Brain microvascular endothelial cell (primary cell): Measurements from ENCODE around the gene FAS.

ENCODE experiments used
- DNase-seq: peaks from one replicate; pipeline ENCODE4 v3.0.0-alpha.2; 2020
- H3K27ac ChIP-seq: fragments of 250-450 bp; sonication (Bioruptor Pico); 2 replicates; pipeline ENCODE4 v1.5.1; 2020; ENCODE audit warnings: mild to moderate bottlenecking, moderate library complexity
- H3K27me3 ChIP-seq: fragments of 250-450 bp; sonication (Bioruptor Pico); replicated peaks from 2 replicates; pipeline ENCODE4 v1.5.1; 2020; ENCODE audit warnings: mild to moderate bottlenecking
- H3K36me3 ChIP-seq: fragments of 250-450 bp; sonication (Bioruptor Pico); replicated peaks from 2 replicates; pipeline ENCODE4 v1.5.1; 2020; ENCODE audit warnings: mild to moderate bottlenecking
- H3K4me3 ChIP-seq: 2 replicates; pipeline ENCODE4 v1.5.1; 2011; ENCODE audit warnings: low read depth, mild to moderate bottlenecking, control low read depth, low read length, moderate library complexity
- CTCF ChIP-seq: IDR thresholded peaks from 2 replicates; pipeline ENCODE4 v1.5.1; 2011; ENCODE audit warnings: low read depth, mild to moderate bottlenecking, moderate library complexity, low read length, control low read depth, inconsistent platforms; ENCODE audit errors: missing control alignments
- in situ Hi-C: cut with HindIII; loops from 2 replicates; pipeline ENCODE4 v1.10.0; 2017; ENCODE audit warnings: low sequenced_read_pairs, low pct_ligation_motif_present

FAS gene

GRCh38 chr10:88954458-88955083 lies 36.0 kb upstream of the FAS start:
- in situ Hi-C loops = no loop called here
- TF ChIP-seq CTCF = no peak
- no peak for DNase-seq
- H3K36me3 ChIP-seq = no peaks in the 10 kb centered on the region
- H3K27me3 ChIP-seq = no peaks in the 10 kb centered on the region
- no peak overlapping the region for H3K4me3 ChIP-seq
- no peak overlapping the region for H3K27ac ChIP-seq

- TF ChIP-seq CTCF = no peak
- Histone ChIP-seq H3K27me3 (no peaks in the 10 kb centered on the region), H3K4me3 (no peak overlapping the region), H3K27ac (no peak overlapping the region), H3K36me3 (no peaks in the 10 kb centered on the region)
- in situ Hi-C loops = no loop called here
- no peak for DNase-seq
These were observed 33.2 kb upstream of the FAS start for GRCh38 chr10:88957381-88957780.

- Histone ChIP-seq H3K27ac (no peak overlapping the region), H3K4me3 (no peak overlapping the region), H3K36me3 (no peaks in the 10 kb centered on the region), H3K27me3 (no peaks in the 10 kb centered on the region)
- DNase-seq = no peak
- TF ChIP-seq CTCF = no peak
- in situ Hi-C loops = no loop called here
These were observed 31.9 kb upstream of the FAS start for GRCh38 chr10:88958721-88959120.

DNA sequence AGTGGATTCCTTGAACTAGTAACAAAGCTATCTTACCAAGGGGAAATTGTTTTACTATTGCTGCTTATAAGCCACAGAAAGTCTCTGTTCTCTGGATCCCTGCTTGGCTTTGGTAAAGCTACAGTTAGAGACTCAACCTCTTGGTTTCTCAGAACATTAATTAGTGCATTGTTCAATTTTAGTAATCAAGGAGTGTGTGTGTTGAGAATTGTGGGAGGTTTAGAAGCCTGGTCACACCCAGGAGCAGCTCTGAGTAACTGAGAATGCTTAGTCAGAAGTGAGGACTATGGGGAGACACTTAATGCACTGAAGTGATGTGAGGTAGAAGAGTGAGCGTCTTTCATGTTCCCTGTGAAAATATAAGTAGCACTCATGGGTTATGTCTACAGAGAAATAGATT lies 29.8 kb upstream of the FAS start:
- no peak for DNase-seq

DNA sequence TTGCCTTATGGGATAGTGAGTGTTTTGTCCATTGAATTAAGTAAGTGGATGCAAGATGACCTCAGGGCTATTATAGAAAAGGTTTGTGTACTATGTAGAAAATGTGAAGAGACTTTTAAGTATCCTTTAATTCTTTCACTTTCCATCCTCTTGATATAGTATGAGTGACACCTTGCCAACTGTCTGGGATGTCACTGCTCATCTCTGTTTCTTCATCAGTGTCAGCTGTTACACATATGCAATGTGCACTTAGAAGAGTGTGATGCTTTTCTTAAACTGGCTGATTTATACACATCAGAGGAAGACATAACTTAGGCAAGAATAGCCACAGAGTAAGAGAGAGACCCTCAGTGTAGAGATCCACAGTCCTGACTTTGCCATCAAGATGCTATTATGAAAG lies 29.3 kb upstream of the FAS start:
- Histone ChIP-seq H3K27me3 (no peaks in the 10 kb centered on the region), H3K4me3 (no peak overlapping the region), H3K36me3 (no peaks in the 10 kb centered on the region), H3K27ac (no peak overlapping the region)
- no peak for DNase-seq
- no peak for TF ChIP-seq CTCF
- in situ Hi-C loops = no loop called here

More for the DNA sequence above, 29.8 kb upstream of the FAS start:
- no peaks in the 10 kb centered on the region for H3K27me3 ChIP-seq
- in situ Hi-C loops = no loop called here
- TF ChIP-seq CTCF = no peak
- H3K4me3 ChIP-seq = no peak overlapping the region
- no peak overlapping the region for H3K27ac ChIP-seq
- no peaks in the 10 kb centered on the region for H3K36me3 ChIP-seq

- no peak for DNase-seq
- no peak for TF ChIP-seq CTCF
- no peak overlapping the region for H3K27ac ChIP-seq
- no peak overlapping the region for H3K4me3 ChIP-seq
- in situ Hi-C loops = no loop called here
- H3K36me3 ChIP-seq = no peaks in the 10 kb centered on the region
- H3K27me3 ChIP-seq = no peaks in the 10 kb centered on the region
These were observed 28.3 kb upstream of the FAS start for GRCh38 chr10:88962336-88962735.
